Prostate gland (tissue), 2 donors: Measurements from ENCODE around the gene TPRN.

ENCODE experiments used
- POLR2A ChIP-seq: fragments of 450-650 bp; IDR thresholded peaks from one replicate; pipeline ENCODE4 v1.6.1; 2016; ENCODE audit warnings: antibody characterized with exemption, mild to moderate bottlenecking
- TF ChIP-seq, protein P1 (sequence below), 4 experiments: fragments of 200-600 bp in 2 of 4; fragments of 450-650 bp in 2 of 4; sonication (generic) in 2 of 4; IDR thresholded peaks; 1 replicate in 3 of 4; 2 replicates in 1 of 4; pipeline ENCODE4 v1.5.1; 2016 to 2019; ENCODE audit warnings: antibody characterized with exemption in 4 of 4, mild to moderate bottlenecking in 2 of 4, moderate library complexity in 2 of 4

DNA sequence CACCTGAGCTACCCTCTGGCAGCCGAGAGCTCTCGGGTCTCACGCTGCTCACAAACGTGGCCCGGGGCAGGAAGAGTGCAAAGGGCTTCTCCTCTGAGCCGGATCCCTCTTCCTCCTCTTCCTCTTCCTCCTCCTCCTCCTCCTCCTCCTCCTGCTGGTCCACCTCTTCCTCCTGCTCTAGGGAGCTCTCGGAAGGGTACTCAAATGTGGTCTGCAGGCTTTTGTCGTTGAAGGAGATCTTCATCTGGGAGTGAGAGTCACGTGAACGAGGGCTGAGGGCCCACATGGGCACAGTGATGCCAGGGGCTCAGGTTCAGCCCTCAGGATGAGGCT lies 8.1 kb downstream of the TPRN start:
- TF ChIP-seq POLR2A = no peak
- TF ChIP-seq, protein P1, sequence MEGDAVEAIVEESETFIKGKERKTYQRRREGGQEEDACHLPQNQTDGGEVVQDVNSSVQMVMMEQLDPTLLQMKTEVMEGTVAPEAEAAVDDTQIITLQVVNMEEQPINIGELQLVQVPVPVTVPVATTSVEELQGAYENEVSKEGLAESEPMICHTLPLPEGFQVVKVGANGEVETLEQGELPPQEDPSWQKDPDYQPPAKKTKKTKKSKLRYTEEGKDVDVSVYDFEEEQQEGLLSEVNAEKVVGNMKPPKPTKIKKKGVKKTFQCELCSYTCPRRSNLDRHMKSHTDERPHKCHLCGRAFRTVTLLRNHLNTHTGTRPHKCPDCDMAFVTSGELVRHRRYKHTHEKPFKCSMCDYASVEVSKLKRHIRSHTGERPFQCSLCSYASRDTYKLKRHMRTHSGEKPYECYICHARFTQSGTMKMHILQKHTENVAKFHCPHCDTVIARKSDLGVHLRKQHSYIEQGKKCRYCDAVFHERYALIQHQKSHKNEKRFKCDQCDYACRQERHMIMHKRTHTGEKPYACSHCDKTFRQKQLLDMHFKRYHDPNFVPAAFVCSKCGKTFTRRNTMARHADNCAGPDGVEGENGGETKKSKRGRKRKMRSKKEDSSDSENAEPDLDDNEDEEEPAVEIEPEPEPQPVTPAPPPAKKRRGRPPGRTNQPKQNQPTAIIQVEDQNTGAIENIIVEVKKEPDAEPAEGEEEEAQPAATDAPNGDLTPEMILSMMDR (IDR thresholded peaks at IDR 0.05) = no peak
